ENCODE results near the gene ISM1. TPM values are rescaled to one million over a fixed set of nuclear protein-coding genes. Genes with fewer than 3 reads are reported as not detected.

The ISM1 gene
- total RNA-seq, 2 donors from 2014 or later: 0.23 to 0.58 TPM

- Mint-ChIP-seq H3K36me3 (ENCODE audit: insufficient read depth in 2 of 2) (no peaks in the 10 kb centered on the region), H3K27me3 (ENCODE audit: low read depth) (no peaks in the 10 kb centered on the region), H3K4me3 (no peak overlapping the region), H3K27ac (no peak overlapping the region), H3K9me3 (no peaks in the 10 kb centered on the region), H3K4me1 (ENCODE audit: low read depth) (no peaks in the 10 kb centered on the region)
- ATAC-seq (replicated peaks in 1 of 2) (no peak), DNase-seq (no peak)
Measured at GRCh38 chr20:13284830-13285229, 63.8 kb downstream of the ISM1 start.

GRCh38 chr20:13285408-13285807 is 64.3 kb downstream of the ISM1 start:
- ATAC-seq (replicated peaks in 1 of 2) (no peak), DNase-seq (no peak)
- no peak overlapping the region for H3K4me3 Mint-ChIP-seq
- no peak overlapping the region for H3K27ac Mint-ChIP-seq
- no peaks in the 10 kb centered on the region for H3K27me3 Mint-ChIP-seq (ENCODE audit: low read depth)
- H3K4me1 Mint-ChIP-seq (ENCODE audit: low read depth): no peaks in the 10 kb centered on the region
- no peaks in the 10 kb centered on the region for H3K9me3 Mint-ChIP-seq
- H3K36me3 Mint-ChIP-seq (ENCODE audit: insufficient read depth in 2 of 2): no peaks in the 10 kb centered on the region

GRCh38 chr20:13286052-13286451 is 65.0 kb downstream of the ISM1 start:
- Mint-ChIP-seq H3K27ac (no peak overlapping the region), H3K27me3 (ENCODE audit: low read depth) (no peaks in the 10 kb centered on the region), H3K9me3 (no peaks in the 10 kb centered on the region), H3K36me3 (ENCODE audit: insufficient read depth in 2 of 2) (no peaks in the 10 kb centered on the region), H3K4me3 (no peak overlapping the region), H3K4me1 (ENCODE audit: low read depth) (no peaks in the 10 kb centered on the region)
- no peak for ATAC-seq (replicated peaks in 1 of 2)
- DNase-seq: no peak

GRCh38 chr20:13286607-13287006 is 65.5 kb downstream of the ISM1 start:
- H3K36me3 Mint-ChIP-seq (ENCODE audit: insufficient read depth in 2 of 2): no peaks in the 10 kb centered on the region
- DNase-seq (no peak), ATAC-seq (replicated peaks in 1 of 2) (no peak)
- H3K4me1 Mint-ChIP-seq (ENCODE audit: low read depth): no peaks in the 10 kb centered on the region
- no peak overlapping the region for H3K27ac Mint-ChIP-seq
- no peaks in the 10 kb centered on the region for H3K9me3 Mint-ChIP-seq
- H3K4me3 Mint-ChIP-seq: no peak overlapping the region
- H3K27me3 Mint-ChIP-seq (ENCODE audit: low read depth): no peaks in the 10 kb centered on the region

GRCh38 chr20:13288357-13288756 is 67.3 kb downstream of the ISM1 start:
- ATAC-seq (replicated peaks in 1 of 2) (no peak), DNase-seq (no peak)
- Mint-ChIP-seq H3K36me3 (ENCODE audit: insufficient read depth in 2 of 2) (no peaks in the 10 kb centered on the region), H3K4me1 (ENCODE audit: low read depth) (no peaks in the 10 kb centered on the region), H3K27ac (no peak overlapping the region), H3K4me3 (no peak overlapping the region), H3K27me3 (ENCODE audit: low read depth) (no peaks in the 10 kb centered on the region), H3K9me3 (no peaks in the 10 kb centered on the region)

- Mint-ChIP-seq H3K4me1 (ENCODE audit: low read depth) (no peaks in the 10 kb centered on the region), H3K27me3 (ENCODE audit: low read depth) (no peaks in the 10 kb centered on the region), H3K36me3 (ENCODE audit: insufficient read depth in 2 of 2) (no peaks in the 10 kb centered on the region), H3K4me3 (no peak overlapping the region), H3K27ac (no peak overlapping the region), H3K9me3 (no peaks in the 10 kb centered on the region)
- DNase-seq (no peak), ATAC-seq (replicated peaks in 1 of 2) (no peak)
Measured at GRCh38 chr20:13289031-13289430, 68.0 kb downstream of the ISM1 start.

- no peaks in the 10 kb centered on the region for H3K36me3 Mint-ChIP-seq (ENCODE audit: insufficient read depth in 2 of 2)
- no peak for ATAC-seq (replicated peaks in 1 of 2)
- no peaks in the 10 kb centered on the region for H3K9me3 Mint-ChIP-seq
- no peaks in the 10 kb centered on the region for H3K27me3 Mint-ChIP-seq (ENCODE audit: low read depth)
- no peaks in the 10 kb centered on the region for H3K4me1 Mint-ChIP-seq (ENCODE audit: low read depth)
- H3K27ac Mint-ChIP-seq: no peak overlapping the region
- H3K4me3 Mint-ChIP-seq: no peak overlapping the region
- DNase-seq: no peak
Measured at GRCh38 chr20:13290724-13291123, 69.7 kb downstream of the ISM1 start.

GRCh38 chr20:13291157-13291556 is 70.1 kb downstream of the ISM1 start:
- no peaks in the 10 kb centered on the region for H3K27me3 Mint-ChIP-seq (ENCODE audit: low read depth)
- H3K9me3 Mint-ChIP-seq: no peaks in the 10 kb centered on the region
- no peaks in the 10 kb centered on the region for H3K36me3 Mint-ChIP-seq (ENCODE audit: insufficient read depth in 2 of 2)
- no peak overlapping the region for H3K4me3 Mint-ChIP-seq
- ATAC-seq (replicated peaks in 1 of 2) (no peak), DNase-seq (no peak)
- no peaks in the 10 kb centered on the region for H3K4me1 Mint-ChIP-seq (ENCODE audit: low read depth)
- no peak overlapping the region for H3K27ac Mint-ChIP-seq

GRCh38 chr20:13292201-13292885 is 71.3 kb downstream of the ISM1 start:
- H3K9me3 Mint-ChIP-seq: no peaks in the 10 kb centered on the region
- no peak overlapping the region for H3K27ac Mint-ChIP-seq
- no peaks in the 10 kb centered on the region for H3K27me3 Mint-ChIP-seq (ENCODE audit: low read depth)
- no peak for DNase-seq
- H3K4me3 Mint-ChIP-seq: no peak overlapping the region
- no peak for ATAC-seq (replicated peaks in 1 of 2)
- no peaks in the 10 kb centered on the region for H3K4me1 Mint-ChIP-seq (ENCODE audit: low read depth)
- H3K36me3 Mint-ChIP-seq (ENCODE audit: insufficient read depth in 2 of 2): no peaks in the 10 kb centered on the region

- Mint-ChIP-seq H3K4me3 (no peak overlapping the region), H3K9me3 (no peaks in the 10 kb centered on the region), H3K27ac (no peak overlapping the region), H3K4me1 (ENCODE audit: low read depth) (no peaks in the 10 kb centered on the region), H3K27me3 (ENCODE audit: low read depth) (no peaks in the 10 kb centered on the region), H3K36me3 (ENCODE audit: insufficient read depth in 2 of 2) (no peaks in the 10 kb centered on the region)
- DNase-seq: no peak
- ATAC-seq (replicated peaks in 1 of 2): no peak
Measured at GRCh38 chr20:13294522-13294921, 73.4 kb downstream of the ISM1 start.

GRCh38 chr20:13295637-13296036 is 74.6 kb downstream of the ISM1 start:
- Mint-ChIP-seq H3K4me1 (ENCODE audit: low read depth) (no peaks in the 10 kb centered on the region), H3K27me3 (ENCODE audit: low read depth) (no peaks in the 10 kb centered on the region), H3K36me3 (ENCODE audit: insufficient read depth in 2 of 2) (no peaks in the 10 kb centered on the region), H3K4me3 (no peak overlapping the region), H3K27ac (no peak overlapping the region), H3K9me3 (no peaks in the 10 kb centered on the region)
- DNase-seq (no peak), ATAC-seq (replicated peaks in 1 of 2) (no peak)

GRCh38 chr20:13296070-13296469 is 75.0 kb downstream of the ISM1 start:
- H3K27ac Mint-ChIP-seq: no peak overlapping the region
- no peaks in the 10 kb centered on the region for H3K4me1 Mint-ChIP-seq (ENCODE audit: low read depth)
- DNase-seq (no peak), ATAC-seq (replicated peaks in 1 of 2) (no peak)
- H3K4me3 Mint-ChIP-seq: no peak overlapping the region
- H3K36me3 Mint-ChIP-seq (ENCODE audit: insufficient read depth in 2 of 2): no peaks in the 10 kb centered on the region
- H3K27me3 Mint-ChIP-seq (ENCODE audit: low read depth): no peaks in the 10 kb centered on the region
- no peaks in the 10 kb centered on the region for H3K9me3 Mint-ChIP-seq

- Mint-ChIP-seq H3K27ac (no peak overlapping the region), H3K4me3 (no peak overlapping the region), H3K36me3 (ENCODE audit: insufficient read depth in 2 of 2) (no peaks in the 10 kb centered on the region), H3K9me3 (no peaks in the 10 kb centered on the region), H3K4me1 (ENCODE audit: low read depth) (no peaks in the 10 kb centered on the region), H3K27me3 (ENCODE audit: low read depth) (no peaks in the 10 kb centered on the region)
- DNase-seq: no peak
- ATAC-seq (replicated peaks in 1 of 2): no peak
Measured at GRCh38 chr20:13297147-13297899, 76.2 kb downstream of the ISM1 start.

All from activated T-cell treated with anti-CD3 and anti-CD28 coated beads, Interleukin-2, amount 50 U/mL, for 72 hours (primary cell).